RPMI8226 (cell line): Measurements from ENCODE around the gene HSPA12A.

ENCODE experiments used
- DNase-seq: peaks from one replicate; pipeline ENCODE4 v3.0.0-alpha.2; 2015

Gene HSPA12A

DNA sequence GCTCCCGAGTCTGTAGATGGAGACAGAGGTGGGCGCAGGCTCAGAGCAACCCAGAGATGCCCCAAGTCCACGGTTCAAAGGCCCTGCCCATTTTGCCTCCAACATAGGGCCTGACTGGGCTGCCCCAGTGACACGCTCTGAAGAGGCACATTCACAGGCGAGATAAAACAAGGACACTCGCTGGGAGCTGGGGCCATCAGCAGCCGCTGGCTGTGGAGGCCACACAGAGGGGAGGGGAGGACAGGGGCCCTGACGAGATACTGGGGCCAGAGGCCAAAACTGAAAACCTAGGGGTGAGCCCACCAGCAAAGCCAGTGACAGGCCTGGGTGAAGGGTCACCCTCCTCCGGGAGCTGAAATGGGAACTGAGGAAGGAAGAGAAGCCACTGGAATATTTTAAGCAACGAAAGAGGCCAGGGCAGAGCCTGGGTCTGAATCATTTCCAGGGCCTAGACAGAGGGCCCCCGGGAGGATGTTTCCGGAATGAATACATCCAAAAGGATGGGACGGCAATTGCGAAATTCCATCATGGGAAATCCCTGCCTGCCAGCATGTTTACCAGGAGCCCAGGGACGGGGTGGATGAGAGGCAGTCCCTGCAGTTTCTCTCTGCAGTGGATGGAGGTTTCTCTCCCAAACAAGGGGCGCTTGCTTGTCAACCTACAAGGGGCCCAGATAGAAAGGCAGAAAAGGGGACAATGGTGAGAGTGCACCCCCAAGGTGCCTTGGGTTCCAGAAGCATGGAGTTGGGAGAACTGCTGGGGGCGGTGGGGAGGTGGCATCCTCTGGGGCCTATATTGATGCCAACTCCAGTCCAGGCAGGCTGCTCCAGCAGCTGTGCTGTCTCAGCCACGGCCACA, 29.0 kb upstream of the HSPA12A start:
- DNase-seq = no peak

DNA sequence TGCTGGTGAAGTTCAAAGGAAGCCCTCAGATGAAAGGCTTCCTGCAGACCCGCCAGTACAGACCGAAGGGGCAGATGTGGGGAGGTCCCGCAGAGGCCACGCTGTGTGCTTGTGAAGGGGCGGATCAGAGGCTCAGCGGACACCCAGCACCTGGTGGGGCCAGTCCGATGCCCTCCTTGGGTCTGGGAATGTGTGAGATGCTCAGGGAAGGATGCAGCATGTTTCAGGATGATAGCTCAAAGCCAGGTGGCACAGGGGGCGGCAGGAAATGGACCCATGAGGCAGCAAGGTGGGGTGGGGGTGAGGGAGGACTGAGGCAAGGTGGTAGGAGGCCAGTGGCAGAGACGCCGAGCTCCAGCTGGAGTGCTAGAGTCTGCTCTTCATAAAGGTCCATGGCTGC, 27.9 kb upstream of the HSPA12A start:
- no peak for DNase-seq

DNA sequence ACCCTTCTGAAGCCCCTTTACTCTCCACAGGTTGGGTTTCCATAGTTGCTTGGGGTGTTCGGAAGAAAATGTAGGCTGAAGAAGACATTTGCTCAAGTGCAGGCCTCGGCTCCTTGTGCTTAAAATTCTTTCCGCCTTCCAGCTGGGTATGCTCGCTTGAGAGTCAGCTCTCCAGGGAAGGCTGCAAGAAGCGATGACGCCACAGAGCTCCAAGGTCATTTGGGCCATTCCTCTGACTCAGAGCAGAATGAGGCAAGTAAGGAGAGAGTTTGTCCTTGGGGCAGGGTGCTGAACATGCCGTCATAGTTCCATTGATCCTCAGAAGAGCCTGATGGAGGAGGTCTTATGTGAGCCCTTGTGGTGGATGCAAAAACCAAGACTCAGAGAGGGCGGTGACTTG, 27.4 kb upstream of the HSPA12A start:
- no peak for DNase-seq

DNA sequence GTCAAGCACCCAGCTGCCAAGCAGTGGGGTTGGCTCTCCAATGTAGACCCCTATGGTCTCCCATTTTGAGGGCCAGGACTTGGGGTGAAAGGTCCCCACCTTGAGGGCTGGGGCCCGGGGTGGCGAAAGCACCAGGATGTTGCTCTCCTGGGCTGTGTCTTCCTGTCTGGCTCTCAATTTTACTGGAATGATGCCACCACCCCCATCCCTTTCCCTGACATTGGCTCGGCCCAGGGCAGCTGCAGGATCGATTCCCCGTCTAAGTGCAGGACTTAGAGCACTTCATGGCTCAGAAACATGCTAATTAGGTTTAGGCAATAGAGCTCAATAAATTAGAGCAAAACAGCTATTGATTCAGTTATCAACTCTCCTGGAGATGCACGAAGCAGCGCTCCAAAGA, 27.0 kb upstream of the HSPA12A start:
- DNase-seq = no peak

DNA sequence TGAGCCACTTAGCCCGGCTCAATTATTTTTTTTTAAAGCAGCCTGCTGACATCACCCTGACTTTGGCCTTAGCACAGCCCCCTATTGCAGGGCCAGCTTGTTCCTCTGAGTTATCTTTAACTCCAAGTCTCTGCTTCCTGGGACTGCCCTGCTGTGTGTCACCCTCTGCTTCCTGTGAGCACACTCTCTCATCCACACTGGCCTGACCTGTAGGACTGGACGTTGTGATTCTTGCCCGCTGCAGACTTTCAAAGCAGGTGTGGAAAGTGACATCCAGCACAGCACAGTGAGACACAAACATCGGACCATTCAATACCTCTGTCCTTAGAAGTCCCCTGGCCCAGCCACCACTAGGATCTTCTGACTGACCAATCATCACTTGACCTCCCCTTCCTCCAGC, 26.4 kb upstream of the HSPA12A start:
- DNase-seq = no peak

DNA sequence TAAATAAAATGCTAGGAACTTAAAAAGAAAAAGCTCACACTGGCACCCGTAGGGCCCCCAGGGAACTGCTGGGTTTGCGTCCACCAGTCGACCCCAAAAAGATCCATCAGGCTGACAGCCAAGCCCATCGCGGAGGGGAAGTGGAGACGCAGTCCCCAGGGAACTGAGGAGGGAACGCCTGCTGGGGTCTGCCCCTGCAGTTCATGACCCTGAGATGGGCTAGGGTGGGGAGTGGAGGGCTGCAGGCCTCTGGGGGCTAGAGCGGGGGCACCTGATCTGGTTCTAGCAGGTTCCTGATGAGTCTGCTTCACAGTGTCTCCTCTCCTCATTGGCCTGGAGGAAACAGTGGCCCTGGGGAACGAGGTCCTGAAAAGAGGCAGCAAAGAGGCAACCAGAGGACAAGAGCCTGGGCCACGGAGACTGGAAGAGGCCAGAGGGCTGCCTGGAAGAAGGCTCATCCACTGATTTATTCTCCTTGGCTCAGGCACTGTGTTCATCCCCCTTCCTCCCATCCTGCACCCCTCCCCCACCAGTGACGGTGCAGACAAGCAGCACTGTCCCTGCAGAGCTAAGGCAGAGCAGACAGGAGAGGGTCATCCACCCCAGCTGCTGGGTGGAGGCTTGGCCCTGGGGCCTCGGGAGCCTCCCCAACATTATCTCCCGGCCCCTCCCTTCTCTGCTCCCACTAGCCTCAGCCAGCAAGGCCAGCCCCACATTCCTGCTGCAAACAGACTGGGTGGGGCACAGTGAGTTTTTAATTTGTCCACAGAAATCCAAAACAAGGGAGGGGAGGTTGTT, 24.7 kb upstream of the HSPA12A start:
- no peak for DNase-seq

DNA sequence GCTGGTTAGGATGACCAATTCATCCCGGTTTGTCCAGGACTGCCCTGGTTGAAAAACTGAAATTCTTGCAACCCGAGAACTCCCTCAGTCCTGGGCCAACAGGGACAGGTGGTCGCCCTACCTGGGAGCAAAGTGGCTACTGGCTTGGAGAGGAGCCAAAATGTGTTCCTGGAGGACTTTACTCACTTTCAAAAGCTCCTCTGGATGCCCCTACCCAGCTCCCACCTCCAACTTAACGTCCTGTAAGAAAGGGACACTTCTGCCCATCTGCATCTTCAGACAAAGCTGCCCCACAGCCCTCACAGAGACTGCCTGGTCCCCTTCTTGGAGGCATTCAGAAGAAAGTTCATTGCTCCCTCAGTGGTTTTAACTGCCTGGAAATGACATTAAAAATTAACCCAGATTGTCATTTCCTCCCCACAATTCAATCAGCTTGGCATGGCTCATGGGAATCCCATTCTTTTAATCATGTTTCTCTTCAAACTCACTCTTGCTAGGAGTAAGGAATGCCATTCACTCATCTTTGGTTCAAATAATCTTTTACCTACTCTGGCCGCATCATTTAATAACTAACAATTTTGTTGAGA, 24.0 kb upstream of the HSPA12A start:
- no peak for DNase-seq

DNA sequence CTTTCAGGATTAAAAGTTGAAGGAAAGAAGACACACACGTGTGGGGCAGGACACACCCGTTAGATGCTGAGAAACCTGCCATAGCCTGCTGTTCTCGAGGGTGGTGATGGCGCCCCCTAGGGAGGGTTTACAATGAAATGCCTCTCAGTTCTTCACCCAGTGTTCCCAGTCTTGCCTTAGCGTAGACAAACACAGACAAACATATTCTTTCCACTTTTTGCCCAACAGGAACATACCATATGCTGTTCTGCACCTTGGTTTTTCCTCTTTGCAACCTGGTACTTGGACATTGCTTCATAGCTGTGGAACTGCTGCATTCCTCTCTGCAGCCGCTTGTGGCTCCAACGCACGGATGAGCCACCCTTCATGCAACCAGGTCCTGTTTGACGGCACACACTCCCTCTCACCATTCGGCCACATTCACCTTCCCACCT, 23.3 kb upstream of the HSPA12A start:
- DNase-seq = peak; percentile 41

DNA sequence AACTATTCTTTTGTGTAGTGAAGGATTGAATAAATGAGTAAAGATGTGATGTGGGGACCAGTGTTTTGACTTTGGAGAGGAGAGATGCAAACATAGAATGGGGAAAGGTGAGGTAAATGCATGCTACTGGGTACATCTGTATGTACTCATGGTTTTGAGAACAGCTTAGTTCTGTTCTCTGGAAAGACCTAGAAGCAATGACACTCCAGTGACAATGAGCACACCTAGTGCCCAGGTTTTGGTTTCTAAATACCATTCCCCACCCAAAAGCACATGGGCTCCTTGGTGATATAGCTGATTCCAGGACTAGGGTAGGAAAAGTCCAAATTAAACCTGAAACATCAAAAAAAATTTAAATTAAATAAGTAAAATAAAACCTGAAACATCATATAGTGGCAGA, 22.6 kb upstream of the HSPA12A start:
- no peak for DNase-seq

DNA sequence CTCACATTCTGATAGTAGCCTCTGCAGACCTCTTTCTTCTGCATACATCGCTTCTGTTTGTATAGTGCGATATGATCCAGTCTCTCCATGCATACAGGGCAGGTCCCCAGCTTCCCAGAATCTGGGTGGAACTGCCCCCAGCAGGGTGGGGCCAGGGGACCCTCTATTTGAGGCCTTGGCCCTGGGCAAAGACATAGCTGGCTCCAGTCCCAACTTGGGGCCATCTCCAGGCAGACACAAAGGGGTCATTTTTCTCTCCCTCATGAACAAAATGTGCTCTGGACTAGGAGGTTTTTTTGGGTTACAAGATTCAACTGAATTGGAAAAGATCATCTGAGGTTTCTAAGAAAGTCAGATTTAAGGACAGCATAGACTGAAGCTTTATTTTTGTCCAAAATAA, 21.1 kb upstream of the HSPA12A start:
- no peak for DNase-seq

DNA sequence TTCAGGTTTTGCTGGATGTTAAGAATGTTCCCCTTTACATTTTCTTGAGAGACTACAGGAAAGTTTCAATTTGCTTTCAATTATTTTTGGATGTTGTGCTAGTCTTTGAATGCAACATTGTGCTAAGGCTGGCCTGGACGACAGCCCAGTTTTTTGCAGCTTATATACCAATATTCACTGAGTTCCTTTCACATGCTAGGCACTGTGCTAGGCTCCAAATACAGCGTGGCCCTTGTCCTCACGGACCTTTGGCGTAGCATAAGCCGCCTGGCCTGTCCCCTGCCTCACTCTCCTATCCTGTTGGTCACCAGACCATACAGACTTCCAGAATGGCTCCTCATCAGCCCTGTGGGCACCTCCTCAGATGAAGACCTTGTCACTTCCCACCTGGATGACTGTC, 19.5 kb upstream of the HSPA12A start:
- DNase-seq = no peak

DNA sequence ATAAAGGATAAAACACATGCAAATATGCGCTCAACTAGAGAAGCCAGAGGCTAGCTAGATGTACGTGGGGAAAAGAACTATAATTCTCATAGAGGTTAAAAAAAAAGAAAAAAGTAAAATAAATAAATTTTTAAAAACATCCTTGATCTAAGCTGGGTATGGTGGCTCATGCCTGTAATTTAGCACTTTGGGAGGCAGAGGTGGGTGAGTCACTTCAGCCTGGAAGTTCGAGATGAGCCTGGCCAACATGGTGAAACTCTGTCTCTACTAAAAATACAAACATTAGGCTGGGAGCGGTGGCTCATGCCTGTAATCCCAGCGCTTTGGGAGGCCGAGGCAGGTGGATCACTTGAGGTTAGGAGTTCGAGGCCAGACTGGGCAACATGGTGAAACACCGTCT, 18.6 kb upstream of the HSPA12A start:
- no peak for DNase-seq

DNA sequence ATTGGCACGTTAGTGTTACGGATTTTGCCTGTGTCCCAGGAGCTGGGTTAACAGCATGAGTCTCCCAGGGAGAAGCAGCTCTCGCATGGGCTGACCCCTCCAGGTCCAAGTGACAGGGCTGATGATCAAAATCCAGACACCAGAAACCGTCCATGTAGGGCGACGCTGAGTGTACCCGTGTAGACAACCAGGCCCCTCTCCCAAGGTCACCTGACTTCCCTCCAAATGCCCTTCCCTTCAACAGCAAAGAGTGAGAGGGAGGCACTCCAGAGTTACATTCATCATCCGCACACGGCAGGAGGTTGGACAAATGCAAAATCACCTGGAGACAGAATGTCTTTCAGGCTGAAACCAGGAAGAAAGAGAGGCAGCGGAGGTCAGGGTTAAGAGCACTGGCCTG, 14.9 kb upstream of the HSPA12A start:
- DNase-seq = no peak

DNA sequence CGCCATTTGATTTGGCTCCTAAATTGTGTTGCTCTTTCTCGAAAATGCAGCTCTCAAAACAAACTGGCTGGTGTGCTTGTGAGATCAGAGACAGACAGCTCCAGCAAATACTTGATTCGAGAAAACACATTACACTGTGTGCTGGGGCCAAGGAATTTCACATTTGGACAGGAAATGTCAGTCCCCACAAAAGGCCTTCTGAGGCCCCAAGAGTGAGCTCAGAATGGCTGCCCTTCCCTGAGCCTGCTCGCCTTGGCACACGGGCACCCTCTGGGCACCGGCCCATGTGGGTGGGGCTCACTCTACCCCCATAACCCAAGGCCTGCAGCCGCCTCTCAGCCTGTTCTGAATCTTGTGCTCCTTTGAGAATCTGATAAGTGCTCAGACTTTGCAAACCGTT, 13.9 kb upstream of the HSPA12A start:
- DNase-seq = no peak

DNA sequence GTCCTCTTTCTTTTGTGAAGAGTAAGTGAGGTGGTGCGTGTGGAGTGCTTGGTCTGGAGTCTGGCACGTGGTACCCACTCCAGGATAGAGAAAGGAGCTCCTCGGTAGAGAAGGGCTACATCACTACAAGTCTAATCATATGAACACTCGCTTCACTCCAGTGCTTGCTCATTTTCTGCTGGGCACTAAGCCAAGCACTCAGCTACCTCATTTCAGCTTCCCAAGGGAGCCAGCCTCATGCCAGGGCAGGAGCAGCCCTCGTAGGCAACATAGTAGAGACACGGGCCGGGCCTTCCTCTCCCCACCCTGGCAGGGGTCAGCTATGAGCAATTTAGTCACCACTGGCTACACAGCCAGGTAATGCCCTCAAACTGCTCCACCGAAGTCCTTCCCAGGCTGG, 11.4 kb upstream of the HSPA12A start:
- no peak for DNase-seq

DNA sequence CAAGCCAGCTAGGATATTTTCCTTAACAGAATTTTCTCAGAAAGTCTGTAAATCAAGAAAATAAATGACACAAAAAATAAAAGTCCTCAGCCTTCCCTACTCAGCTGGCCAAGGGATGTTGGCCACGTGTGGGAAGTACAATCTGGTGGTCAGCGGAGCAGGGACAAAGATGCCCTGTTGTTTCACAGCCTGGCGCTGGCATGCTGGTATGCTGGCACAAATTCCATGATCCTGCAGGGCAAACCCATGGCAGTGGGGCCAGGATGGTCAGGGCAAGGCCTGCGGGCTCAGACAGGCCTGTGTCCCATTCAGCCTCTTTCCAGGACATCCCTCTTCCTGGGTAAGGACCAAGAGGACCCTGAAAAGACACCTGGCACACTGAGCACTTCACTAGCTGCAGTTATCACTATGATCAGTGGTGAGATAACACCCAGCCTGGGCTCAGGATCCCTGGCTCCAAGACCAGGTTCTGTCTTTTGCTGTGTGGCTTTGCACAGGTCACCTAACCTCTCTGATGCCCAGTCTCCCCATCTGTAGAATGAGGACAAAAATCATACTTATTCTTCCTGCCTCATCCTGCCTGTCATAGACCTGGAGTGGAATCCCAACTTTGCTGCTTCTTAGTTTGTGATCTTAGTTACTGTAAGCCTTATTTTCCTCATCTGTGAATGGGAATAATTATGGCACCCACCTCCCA, 10.8 kb upstream of the HSPA12A start:
- DNase-seq = no peak

DNA sequence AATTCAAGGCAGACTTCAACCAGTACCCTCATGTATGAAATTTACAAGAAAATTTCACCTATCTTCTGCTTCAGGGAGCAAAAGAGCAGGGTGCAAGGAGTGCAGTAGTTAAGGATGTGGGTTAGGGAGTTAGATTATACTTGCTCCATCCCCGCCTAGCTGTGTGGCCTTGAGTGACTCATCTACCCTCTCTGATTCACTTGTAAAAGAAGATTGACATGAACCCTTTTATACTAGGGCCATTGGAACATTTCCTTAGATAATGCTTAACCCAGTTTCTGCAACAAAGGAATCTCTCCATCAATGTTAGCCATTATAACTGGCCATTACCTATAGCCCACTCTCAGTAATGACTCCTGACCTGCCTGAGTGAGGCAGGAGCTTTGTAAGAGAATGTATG, 10.2 kb upstream of the HSPA12A start:
- DNase-seq = no peak

DNA sequence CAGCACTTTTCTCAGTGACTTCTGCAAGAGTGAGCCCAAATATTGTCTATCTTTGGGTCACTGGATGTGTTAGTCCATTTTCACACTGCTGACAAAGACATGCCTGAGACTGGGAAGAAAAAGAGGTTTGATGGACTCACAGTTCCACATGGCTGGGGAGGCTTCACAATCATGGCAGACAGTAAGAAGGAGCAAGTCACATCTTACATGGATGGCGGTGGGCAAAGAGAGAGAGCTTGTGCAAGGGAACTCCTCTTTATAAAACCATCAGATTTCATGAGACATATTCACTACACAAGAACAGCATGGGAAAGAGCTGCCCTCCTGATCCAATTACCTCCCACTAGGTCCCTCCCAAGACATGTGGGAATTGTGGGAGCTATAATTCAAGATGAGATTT, 6.1 kb upstream of the HSPA12A start:
- no peak for DNase-seq

DNA sequence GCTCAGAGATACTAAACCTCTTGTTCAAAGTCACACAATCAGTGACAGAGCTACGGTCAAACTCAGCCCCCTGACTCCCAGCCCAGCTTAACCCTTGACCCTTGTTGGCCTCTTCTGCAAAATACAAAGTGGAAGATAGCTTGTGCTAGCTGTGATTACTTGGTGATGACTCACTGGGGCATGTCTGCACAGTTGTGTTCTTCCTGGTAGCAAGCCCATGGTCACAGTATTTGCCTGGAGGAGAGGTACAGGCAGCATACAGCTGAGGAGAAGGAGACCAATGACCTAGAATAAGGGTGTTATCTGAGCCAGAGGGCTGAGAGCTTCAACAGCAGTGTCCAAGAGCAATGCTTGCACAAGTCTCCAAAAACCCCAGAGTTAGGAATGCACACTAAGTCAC, 5.7 kb upstream of the HSPA12A start:
- DNase-seq = no peak

DNA sequence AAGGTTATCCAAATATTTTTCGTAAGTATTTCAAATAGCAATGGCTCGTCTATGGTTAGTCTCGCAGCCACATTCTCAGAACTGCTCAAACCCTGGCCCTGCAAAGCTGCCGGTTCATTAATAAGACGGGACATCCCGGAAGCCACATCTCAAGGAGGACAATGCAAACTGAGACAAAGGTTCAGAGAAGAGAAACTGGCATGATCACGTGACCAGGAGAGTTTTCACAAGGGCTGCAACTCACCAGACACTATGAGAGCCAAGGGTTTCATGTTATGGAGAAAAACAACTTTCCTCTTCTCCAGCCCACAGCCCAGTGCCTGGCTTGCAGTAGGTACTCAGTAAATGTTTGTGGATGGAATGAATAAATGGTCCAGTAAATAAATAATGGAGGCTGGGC, 5.0 kb upstream of the HSPA12A start:
- no peak for DNase-seq

DNA sequence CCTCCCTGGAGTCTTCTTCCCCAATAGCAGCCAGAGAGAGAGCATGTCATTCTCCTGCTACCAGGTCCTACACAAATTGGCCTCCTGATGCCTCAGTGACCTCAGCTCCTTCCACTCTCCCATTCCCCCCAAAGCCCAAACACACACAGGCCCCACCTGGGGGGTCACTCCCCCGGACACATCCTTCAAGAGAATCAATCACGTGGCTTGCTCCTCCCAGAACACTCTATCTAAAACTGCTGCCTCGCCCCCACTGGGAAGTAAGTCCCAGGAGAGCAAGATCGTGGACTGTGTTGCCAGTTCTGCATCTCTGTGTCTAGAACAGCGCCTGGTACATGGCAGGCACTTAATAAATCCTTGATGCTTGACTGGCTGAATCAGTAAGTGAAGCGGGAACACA, 2.5 kb upstream of the HSPA12A start:
- DNase-seq = no peak

DNA sequence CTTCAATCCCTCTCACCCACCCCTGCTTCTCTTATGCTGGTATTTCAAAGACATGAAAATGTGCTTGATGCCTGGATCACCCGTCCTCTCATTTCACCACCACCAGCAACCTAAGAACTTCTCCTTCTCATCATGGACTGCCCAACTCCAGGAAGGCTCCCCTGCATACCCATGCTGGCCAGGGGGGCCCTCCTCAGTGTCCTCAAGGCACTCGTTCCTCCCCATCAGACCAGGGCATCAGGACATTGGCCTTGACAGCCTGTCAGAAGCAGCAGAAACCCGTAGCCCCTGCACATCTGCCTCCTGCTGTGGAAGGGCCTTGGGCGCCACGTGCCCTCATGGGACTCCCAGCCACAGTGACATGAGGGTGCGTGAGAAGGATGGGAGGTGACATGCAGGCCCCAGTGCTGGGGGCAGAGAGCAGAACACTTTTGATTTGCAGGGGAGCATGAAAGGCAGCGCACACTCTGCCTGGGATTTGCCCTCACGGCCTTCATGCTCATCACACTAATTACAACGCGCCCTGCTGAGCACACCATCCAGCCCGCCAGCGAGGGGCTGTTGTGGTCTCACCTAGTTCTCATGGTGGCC, 1.9 kb upstream of the HSPA12A start:
- no peak for DNase-seq
